Heart left ventricle (tissue), 13 donors: ENCODE measurements around the gene MTPN.

Source experiments
- POLR2A ChIP-seq, 2 donors: fragments of 450-650 bp; IDR thresholded peaks; one replicate each; pipeline ENCODE4 v1.6.1; 2017; ENCODE audit warnings: antibody characterized with exemption in 2 of 2, mild to moderate bottlenecking in 2 of 2, moderate library complexity in 2 of 2
- TF ChIP-seq, protein P1 (sequence below), 12 donors: fragments of 200-600 bp; sonication (generic) in 4 of 12; IDR thresholded peaks; one replicate each; pipeline versions ENCODE4 v1.5.0 to v1.8.0; 2018 to 2022; ENCODE audit warnings: antibody characterized with exemption in 12 of 12, mild to moderate bottlenecking in 5 of 12
- donor health status: ischemic (EF 13 %, LVEDD 7.1; RV severe dilation, severe dysfunction).
- donor health status: DM: no; HTN: yes; CAD: no.
- donor health status: DM: no; HTN: no; CAD: no.
- donor health status: ischemic (EF 25% LVEDD 6.9; RV normal size, moderate dysfunction).
- donor health status: ischemic (EF 25% LVEDD 5.7; RV mildly dilated, moderate dysfunction).
- donor health status: ischemic (EF 35%, LVEDD 5.7; RV mildly dilated, moderate dysfunction).
- donor health status: nonischemic (EF 11% LVEDD 7.7; RV severe dilation, severe dysfunction).
- donor health status: DM: yes; HTN: yes; CAD: no.
- donor health status: PGD.
- donor health status: ischemic (EF 29% LVEDD 5.4; RV normal size, mild dysfunction).
- donor health status: nonischemic (EF 23%, LVEDD 6.1; RV moderate dilation, normal function).

DNA sequence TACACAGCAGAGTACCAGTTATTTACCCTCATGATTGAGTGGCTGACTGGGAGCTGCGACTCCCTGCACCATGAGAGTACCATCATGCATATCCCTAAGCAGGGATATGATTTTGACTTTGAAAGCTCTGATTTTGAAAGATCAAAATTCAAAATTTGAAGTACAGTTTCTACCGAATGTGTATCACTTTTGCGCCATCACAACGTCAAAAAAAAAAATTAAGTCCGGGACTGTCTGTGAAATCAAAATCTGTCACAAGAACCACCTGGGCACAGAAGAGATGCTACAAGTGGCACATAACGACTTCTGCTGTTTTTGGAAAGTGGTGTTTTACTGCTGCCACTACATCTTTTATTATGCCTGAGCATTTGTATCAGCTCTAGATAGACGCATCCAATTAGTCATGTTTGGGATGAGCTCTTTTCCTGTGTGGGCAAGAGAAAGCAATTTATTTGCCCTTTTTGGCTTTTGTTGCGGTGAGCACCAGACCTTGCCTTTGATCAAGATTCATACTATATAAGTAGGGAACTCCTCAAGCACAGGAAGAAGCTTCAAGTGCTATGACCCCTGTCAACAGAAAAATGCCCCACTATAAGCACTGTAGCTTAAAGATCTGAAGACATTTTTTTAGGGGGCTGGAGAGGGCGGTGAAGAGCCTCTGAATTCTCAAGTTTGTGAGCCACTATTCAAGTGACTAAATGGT, 10.7 kb downstream of the MTPN start:
- TF ChIP-seq, protein P1, sequence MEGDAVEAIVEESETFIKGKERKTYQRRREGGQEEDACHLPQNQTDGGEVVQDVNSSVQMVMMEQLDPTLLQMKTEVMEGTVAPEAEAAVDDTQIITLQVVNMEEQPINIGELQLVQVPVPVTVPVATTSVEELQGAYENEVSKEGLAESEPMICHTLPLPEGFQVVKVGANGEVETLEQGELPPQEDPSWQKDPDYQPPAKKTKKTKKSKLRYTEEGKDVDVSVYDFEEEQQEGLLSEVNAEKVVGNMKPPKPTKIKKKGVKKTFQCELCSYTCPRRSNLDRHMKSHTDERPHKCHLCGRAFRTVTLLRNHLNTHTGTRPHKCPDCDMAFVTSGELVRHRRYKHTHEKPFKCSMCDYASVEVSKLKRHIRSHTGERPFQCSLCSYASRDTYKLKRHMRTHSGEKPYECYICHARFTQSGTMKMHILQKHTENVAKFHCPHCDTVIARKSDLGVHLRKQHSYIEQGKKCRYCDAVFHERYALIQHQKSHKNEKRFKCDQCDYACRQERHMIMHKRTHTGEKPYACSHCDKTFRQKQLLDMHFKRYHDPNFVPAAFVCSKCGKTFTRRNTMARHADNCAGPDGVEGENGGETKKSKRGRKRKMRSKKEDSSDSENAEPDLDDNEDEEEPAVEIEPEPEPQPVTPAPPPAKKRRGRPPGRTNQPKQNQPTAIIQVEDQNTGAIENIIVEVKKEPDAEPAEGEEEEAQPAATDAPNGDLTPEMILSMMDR (IDR thresholded peaks at IDR 0.05): no peak
- no peak for TF ChIP-seq POLR2A (IDR thresholded peaks at IDR 0.05)
